H1 (cell line): ENCODE results near the gene MFNG. TPM values are rescaled to one million over a fixed set of nuclear protein-coding genes. Genes with fewer than 3 reads are reported as not detected.

Source experiments
- CTCF ChIA-PET: fragments of 300-600 bp; sonication (Branson Sonifier 250); formaldehyde crosslinking; loops from one replicate; lab custom pipeline; 2021; ENCODE audit not compliant: partially characterized antibody; lab: Charles Lee
- POLR2A ChIA-PET: fragments of 300-600 bp; sonication (Branson Sonifier 250); formaldehyde crosslinking; loops from one replicate; lab custom pipeline; 2021; ENCODE audit warnings: inconsistent platforms; ENCODE audit not compliant: partially characterized antibody; lab: Charles Lee
- DNase-seq, 2 experiments: peaks; one replicate each; pipeline versions ENCODE4 v3.0.0 to v3.0.0-alpha.2; 2010 to 2022; ENCODE audit warnings: low spot score in 2 of 2, low read depth in 1 of 2, mixed read lengths in 1 of 2
- FAIRE-seq: peaks from 2 replicates; lab custom pipeline; 2011; peaks lifted over from hg19 to GRCh38; lab: Jason Lieb, UNC
- H2AFZ ChIP-seq: 2 replicates; pipeline ENCODE4 v1.8.1; 2012; ENCODE audit warnings: low read length, inconsistent platforms
- H2AK5ac ChIP-seq: 2 replicates; pipeline ENCODE4 v1.6.1; 2013; ENCODE audit warnings: low read depth, low read length
- H2BK120ac ChIP-seq: replicated peaks from 2 replicates; pipeline ENCODE3; 2013; ENCODE audit warnings: low read depth, low read length, inconsistent platforms
- H2BK12ac ChIP-seq: 2 replicates; pipeline ENCODE4 v1.6.1; 2013; ENCODE audit warnings: low read depth, low read length
- H2BK15ac ChIP-seq: 2 replicates; pipeline ENCODE4 v1.6.1; 2013; ENCODE audit warnings: low read length
- H2BK20ac ChIP-seq: 2 replicates; pipeline ENCODE4 v1.6.1; 2013; ENCODE audit warnings: low read length
- H2BK5ac ChIP-seq: 2 replicates; pipeline ENCODE4 v1.6.1; 2013; ENCODE audit warnings: low read depth, low read length
- H3K14ac ChIP-seq: 2 replicates; pipeline ENCODE4 v1.6.1; 2013; ENCODE audit warnings: inconsistent platforms; ENCODE audit not compliant: insufficient read length
- H3K18ac ChIP-seq: 2 replicates; pipeline ENCODE4 v1.6.1; 2013; ENCODE audit warnings: low read length; ENCODE audit errors: extremely low read depth
- H3K23ac ChIP-seq: 2 replicates; pipeline ENCODE4 v1.6.1; 2013; ENCODE audit warnings: inconsistent platforms; ENCODE audit not compliant: insufficient read length
- H3K23me2 ChIP-seq: 2 replicates; pipeline ENCODE4 v1.6.1; 2013; ENCODE audit warnings: low read depth, low read length
- H3K27ac ChIP-seq: 2 replicates; pipeline ENCODE4 v1.6.1; 2011; ENCODE audit warnings: low read depth, low read length, inconsistent platforms
- H3K27me3 ChIP-seq, 4 experiments: replicated peaks in 1 of 4; 1 replicate in 1 of 4; 2 replicates in 3 of 4; pipeline versions ENCODE4 v1.6.1 to v1.8.1; 2011 to 2013; ENCODE audit warnings: low read length in 3 of 4, mild to moderate bottlenecking in 3 of 4, inconsistent platforms in 2 of 4, mixed read lengths in 2 of 4, moderate library complexity in 1 of 4; ENCODE audit not compliant: control insufficient read depth in 3 of 4, insufficient read depth in 3 of 4; ENCODE audit errors: extremely low read depth in 1 of 4
- H3K36me3 ChIP-seq, 4 experiments: 2 replicates each; pipeline versions ENCODE4 v1.6.1 to v1.8.1; 2011 to 2013; ENCODE audit warnings: mild to moderate bottlenecking in 4 of 4, low read length in 3 of 4, moderate library complexity in 2 of 4, control low read depth in 1 of 4, inconsistent platforms in 1 of 4; ENCODE audit not compliant: insufficient read depth in 4 of 4, control insufficient read depth in 2 of 4
- H3K4ac ChIP-seq: replicated peaks from 2 replicates; pipeline ENCODE3; 2013; ENCODE audit warnings: low read length, low read depth, mixed read lengths, inconsistent platforms; ENCODE audit not compliant: insufficient read length
- H3K4me1 ChIP-seq, 4 experiments: replicated peaks in 1 of 4; 1 replicate in 1 of 4; 2 replicates in 3 of 4; pipeline versions ENCODE4 v1.6.1 to v1.8.1; 2011 to 2013; ENCODE audit warnings: low read length in 3 of 4, inconsistent platforms in 2 of 4, mixed read lengths in 1 of 4; ENCODE audit not compliant: insufficient read depth in 4 of 4, control insufficient read depth in 3 of 4
- H3K4me2 ChIP-seq, 2 experiments: 2 replicates each; pipeline versions ENCODE4 v1.6.1 to v1.8.1; 2011 to 2013; ENCODE audit warnings: low read depth in 2 of 2, low read length in 2 of 2, control low read depth in 1 of 2, inconsistent platforms in 1 of 2, mild to moderate bottlenecking in 1 of 2; ENCODE audit not compliant: insufficient read depth in 1 of 2
- H3K4me3 ChIP-seq, 4 experiments: fragments of 200-600, 300-600 bp in 1 of 4; sonication (generic), shearing (Covaris generic), sonication (Bioruptor Twin) in 1 of 4; 2 replicates each; pipeline versions ENCODE4 v1.5.1 to v1.8.1; 2011 to 2016; ENCODE audit warnings: low read length in 4 of 4, low read depth in 3 of 4, control low read depth in 2 of 4, inconsistent platforms in 2 of 4, mild to moderate bottlenecking in 2 of 4, mixed read lengths in 1 of 4, moderate library complexity in 1 of 4; ENCODE audit not compliant: insufficient read depth in 2 of 4; ENCODE audit errors: extremely low read depth in 1 of 4
- H3K56ac ChIP-seq: replicated peaks from 2 replicates; pipeline ENCODE3; 2013; ENCODE audit warnings: low read depth, mild to moderate bottlenecking, mixed read lengths, low read length, inconsistent platforms; ENCODE audit not compliant: insufficient read length
- H3K79me1 ChIP-seq: 2 replicates; pipeline ENCODE4 v1.6.1; 2013; ENCODE audit warnings: low read depth, low read length, control low read depth
- H3K79me2 ChIP-seq, 2 experiments: 2 replicates each; pipeline versions ENCODE4 v1.6.1 to v1.8.1; 2012 to 2013; ENCODE audit warnings: low read length in 2 of 2, mild to moderate bottlenecking in 2 of 2, inconsistent platforms in 1 of 2; ENCODE audit not compliant: insufficient read depth in 2 of 2, control insufficient read depth in 1 of 2
- H3K9ac ChIP-seq, 4 experiments: replicated peaks in 1 of 4; 1 replicate in 1 of 4; 2 replicates in 3 of 4; pipeline versions ENCODE4 v1.6.1 to v1.8.1; 2011 to 2013; ENCODE audit warnings: low read depth in 3 of 4, low read length in 3 of 4, control low read depth in 2 of 4, mild to moderate bottlenecking in 2 of 4, moderate library complexity in 2 of 4, inconsistent platforms in 1 of 4; ENCODE audit errors: extremely low read depth in 1 of 4
- H3K9me3 ChIP-seq, 2 experiments: 2 replicates each; pipeline versions ENCODE4 v1.6.1 to v1.8.1; 2012 to 2013; ENCODE audit warnings: mild to moderate bottlenecking in 2 of 2, moderate library complexity in 2 of 2, control low read depth in 1 of 2, inconsistent platforms in 1 of 2, low read depth in 1 of 2, low read length in 1 of 2, mixed read lengths in 1 of 2; ENCODE audit not compliant: insufficient read depth in 2 of 2
- H4K20me1 ChIP-seq, 2 experiments: replicated peaks in 1 of 2; 2 replicates each; pipeline versions ENCODE3 to v1.8.1; 2011 to 2013; ENCODE audit warnings: inconsistent platforms in 2 of 2, low read length in 2 of 2, mild to moderate bottlenecking in 1 of 2; ENCODE audit not compliant: insufficient read depth in 2 of 2, control insufficient read depth in 1 of 2
- H4K5ac ChIP-seq: 2 replicates; pipeline ENCODE4 v1.6.1; 2013; ENCODE audit warnings: low read length, low read depth, mixed read lengths, inconsistent platforms; ENCODE audit not compliant: insufficient read length
- H4K8ac ChIP-seq: 2 replicates; pipeline ENCODE4 v1.8.0; 2013; ENCODE audit warnings: mild to moderate bottlenecking, moderate library complexity, low read length, inconsistent platforms; ENCODE audit not compliant: insufficient read depth; ENCODE audit errors: extremely low read depth
- H4K91ac ChIP-seq: replicated peaks from 2 replicates; pipeline ENCODE3; 2013; ENCODE audit warnings: low read length, mixed read lengths, inconsistent platforms; ENCODE audit not compliant: insufficient read length
- CHD1 ChIP-seq: IDR thresholded peaks from 2 replicates; pipeline ENCODE4 v1.6.1; 2012; ENCODE audit warnings: low read depth, low read length, improper control_type of control experiment
- EZH2 ChIP-seq: fragments of 200-600 bp; sonication (generic); IDR thresholded peaks from 2 replicates; pipeline ENCODE4 v1.7.1; 2012; ENCODE audit warnings: low read depth, mild to moderate bottlenecking, moderate library complexity, low read length, inconsistent platforms; ENCODE audit not compliant: severe bottlenecking
- NRF1 ChIP-seq: IDR thresholded peaks from 2 replicates; pipeline ENCODE4 v1.6.1; 2011; ENCODE audit warnings: mild to moderate bottlenecking, low read depth, low read length, improper control_type of control experiment
- POU5F1 ChIP-seq: IDR thresholded peaks from 2 replicates; pipeline ENCODE4 v1.6.1; 2011; ENCODE audit warnings: low read depth, mild to moderate bottlenecking, low read length, moderate library complexity
- RAD21 ChIP-seq, 2 experiments: IDR thresholded peaks in 1 of 2; conservative IDR thresholded peaks in 1 of 2; 2 replicates each; pipeline ENCODE4 v1.6.1; 2011; ENCODE audit warnings: low read depth in 2 of 2, low read length in 2 of 2, improper control_type of control experiment in 1 of 2, inconsistent platforms in 1 of 2, mild to moderate bottlenecking in 1 of 2, moderate library complexity in 1 of 2
- RNF2 ChIP-seq: fragments of 200-900, 300-1000 bp; sonication (generic); IDR thresholded peaks from 2 replicates; pipeline ENCODE4 v1.7.1; 2016; ENCODE audit warnings: borderline replicate concordance, low read depth, mild to moderate bottlenecking, antibody characterized with exemption, low read length; ENCODE audit not compliant: poor library complexity, severe bottlenecking; ENCODE audit errors: missing control alignments
- SRF ChIP-seq: IDR thresholded peaks from 2 replicates; pipeline ENCODE4 v1.6.1; 2011; ENCODE audit warnings: mild to moderate bottlenecking, low read depth, low read length, moderate library complexity
- WGBS, 2 experiments: shearing (Covaris generic) in 1 of 2; methylation state at CpG; one replicate each; pipeline versions ENCODE4 v1.1.6 to v1.1.7; 2013 to 2015; ENCODE audit warnings: low lambda C conversion rate in 2 of 2, mixed read lengths in 2 of 2, inconsistent platforms in 1 of 2, low coverage in 1 of 2, missing lambda C conversion rate in 1 of 2; ENCODE audit not compliant: insufficient replicate concordance in 2 of 2, insufficient coverage in 1 of 2, insufficient read length in 1 of 2; ENCODE audit errors: extremely low coverage in 1 of 2, missing lambda C conversion rate in 1 of 2; 5-methylcytosine and 5-hydroxymethylcytosine counted together
- polyA plus RNA-seq, 7 experiments: library from polyadenylated mRNA; depleted of rRNA in 3 of 7; stranded (reverse) in 5 of 7; unstranded in 2 of 7; fragments of >200 nt in 5 of 7; fragments of 200-250 nt in 2 of 7; gene quantifications; 1 replicate in 5 of 7; 2 replicates in 1 of 7; 4 replicates in 1 of 7; pipeline versions ENCODE4 v1.2.1 to v1.2.3, GENCODE V29; 2011 to 2013; ENCODE audit warnings: missing spikeins in 2 of 7, mixed read lengths in 2 of 7
- total RNA-seq: library from RNA; stranded (reverse); fragmentation: NEBNext Ultra II Directional; extraction: Animal tissue kit (Norgen Biotek cat#: 25700); gene quantifications from 2 replicates; pipeline ENCODE4 v1.2.1, GENCODE V29; 2021
- TF ChIP-seq, protein P1 (sequence below): IDR thresholded peaks from 2 replicates; pipeline ENCODE4 v1.6.1; 2012; ENCODE audit warnings: inconsistent platforms

Gene MFNG
- total and polyA plus RNA-seq, 2 of the 8 experiments (the other 6 are each of a cell fraction or from before 2014, with no cell fraction given), result 1.7 to 5.5 TPM

DNA sequence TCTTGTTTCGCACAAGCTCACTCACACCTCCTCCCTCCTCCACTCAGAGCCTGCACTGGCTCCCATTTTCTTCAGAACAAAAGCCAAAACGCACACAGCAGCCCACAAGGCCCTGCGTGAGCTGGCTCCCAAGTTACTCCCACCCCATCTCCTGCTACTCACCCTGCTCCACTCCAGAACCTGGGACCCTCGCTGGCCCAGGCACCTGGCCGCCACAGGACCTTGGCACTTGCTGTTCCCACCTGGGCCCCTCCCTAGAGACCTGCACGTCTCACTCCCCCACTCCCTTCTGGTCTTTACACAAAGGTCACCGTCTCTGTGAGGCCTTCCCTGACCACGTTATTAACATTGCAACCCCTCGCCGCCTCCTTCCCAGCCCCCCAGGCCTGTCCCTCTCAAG is 945 bp upstream of the MFNG start:
- Histone ChIP-seq H3K4ac (peak overlapping the region; percentile 21), H3K4me3 (no peak overlapping the region), H4K5ac (no peak overlapping the region), H3K27ac (no peak overlapping the region), H2AFZ (no peak overlapping the region), H4K8ac (peak overlapping the region; percentile 82; the same call in 1 of the 2 replicates), H2BK120ac (no peak overlapping the region), H3K9me3 (no peaks in the 10 kb centered on the region), H3K79me1 (no peaks in the 10 kb centered on the region), H2BK12ac (peak overlapping the region; percentile 84; the same call in 1 of the 2 replicates), H3K4me1 (peaks cover 0 to 32% (median 21%) of the 10 kb centered on the region in 4 experiments; a peak in 6 of 7 replicates), H3K27me3 (peaks cover 0 to 4% (median 0%) of the 10 kb centered on the region in 4 experiments; a peak in 1 of 7 replicates), H2BK20ac (0 out of 2 replicates have a peak overlapping the region, but pooled peaks have one; percentile 48), H3K18ac (no peak overlapping the region), H3K56ac (no peak overlapping the region), H2AK5ac (0 out of 2 replicates have a peak overlapping the region, but pooled peaks have one; percentile 39), H4K91ac (peak overlapping the region; percentile 66), H3K79me2 (no peaks in the 10 kb centered on the region), H3K23ac (no peak overlapping the region), H3K14ac (no peak overlapping the region), H3K36me3 (no peaks in the 10 kb centered on the region), H3K23me2 (no peaks in the 10 kb centered on the region), H3K9ac (no peak overlapping the region), H2BK5ac (peak overlapping the region; percentile 44; the same call in 1 of the 2 replicates), H3K4me2 (peak overlapping the region in 1 of 2 experiments; percentile 51; a peak in 1 of 4 replicates), H4K20me1 (no peaks in the 10 kb centered on the region), H2BK15ac (no peak overlapping the region; the same call in 1 of the 2 replicates)
- TF ChIP-seq RNF2 (no peak), POU5F1 (no peak), CHD1 (no peak), NRF1 (no peak), RAD21 (IDR thresholded peaks at IDR 0.05 in 1 of 2, conservative IDR thresholded peaks at IDR 0.05 in 1 of 2; ENCODE audit: low read depth in 2 of 2, low read length in 2 of 2) (no peak), EZH2 (no peak), SRF (no peak)
- TF ChIP-seq, protein P1, sequence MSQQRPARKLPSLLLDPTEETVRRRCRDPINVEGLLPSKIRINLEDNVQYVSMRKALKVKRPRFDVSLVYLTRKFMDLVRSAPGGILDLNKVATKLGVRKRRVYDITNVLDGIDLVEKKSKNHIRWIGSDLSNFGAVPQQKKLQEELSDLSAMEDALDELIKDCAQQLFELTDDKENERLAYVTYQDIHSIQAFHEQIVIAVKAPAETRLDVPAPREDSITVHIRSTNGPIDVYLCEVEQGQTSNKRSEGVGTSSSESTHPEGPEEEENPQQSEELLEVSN, result no peak
- WGBS, 2 experiments, result 78% methylated on average over 10 of the region's 10 CpGs; no CpG with 5 or more reads in 1 of the 2 experiments
- POLR2A ChIA-PET, result interaction anchor here (0.8 to 2.0 kb wide), 4 partner anchors 10 to 228 kb away, joined by 3 to 6 read pairs (median 4); no protein-coding TSS in a partner anchor
- FAIRE-seq, result no peak
- DNase-seq, result no peak
- CTCF ChIA-PET, result interaction anchor here (0.6 to 21.5 kb wide), 14 partner anchors 9 to 1345 kb away, joined by 3 to 312 read pairs (median 4); no protein-coding TSS in a partner anchor
